WTC11 (cell line): Measurements from ENCODE around the gene THBS3. TPM values are rescaled to one million over a fixed set of nuclear protein-coding genes. Genes with fewer than 3 reads are reported as not detected.

ENCODE experiments used
- ARID4B ChIP-seq: sonication (generic); formaldehyde crosslinking; IDR thresholded peaks from 2 replicates; pipeline ENCODE4 v1.8.0; 2023; ENCODE audit warnings: missing genetic modification reagents, mild to moderate bottlenecking, borderline replicate concordance
- CREM ChIP-seq: sonication (generic); formaldehyde crosslinking; IDR thresholded peaks from 2 replicates; pipeline ENCODE4 v1.8.1; 2022; ENCODE audit warnings: mild to moderate bottlenecking, missing genetic modification reagents, moderate library complexity
- CTCF ChIP-seq: fragments of 200-600 bp; IDR thresholded peaks from 2 replicates; pipeline ENCODE4 v1.8.0; 2022; ENCODE audit warnings: antibody characterized with exemption
- E2F4 ChIP-seq: sonication (generic); formaldehyde crosslinking; IDR thresholded peaks from 2 replicates; pipeline ENCODE4 v1.8.1; 2022; ENCODE audit warnings: low read depth, mild to moderate bottlenecking, moderate library complexity, missing genetic modification reagents, borderline replicate concordance
- E2F5 ChIP-seq: sonication (generic); formaldehyde crosslinking; IDR thresholded peaks from 2 replicates; pipeline ENCODE4 v1.8.1; 2022; ENCODE audit warnings: mild to moderate bottlenecking, moderate library complexity, missing genetic modification reagents
- FOXP1 ChIP-seq: sonication (generic); formaldehyde crosslinking; IDR thresholded peaks from 2 replicates; pipeline ENCODE4 v1.8.0; 2022; ENCODE audit warnings: missing genetic modification reagents, mild to moderate bottlenecking, moderate library complexity, borderline replicate concordance
- FOXP4 ChIP-seq: sonication (generic); formaldehyde crosslinking; IDR thresholded peaks from 2 replicates; pipeline ENCODE4 v1.8.0; 2022; ENCODE audit warnings: mild to moderate bottlenecking, missing genetic modification reagents
- IRF1 ChIP-seq: sonication (generic); formaldehyde crosslinking; IDR thresholded peaks from 2 replicates; pipeline ENCODE4 v1.8.0; 2023; ENCODE audit warnings: missing genetic modification reagents
- MYBL2 ChIP-seq: sonication (generic); formaldehyde crosslinking; IDR thresholded peaks from 2 replicates; pipeline ENCODE4 v1.8.1; 2023; ENCODE audit warnings: mild to moderate bottlenecking, moderate library complexity, missing genetic modification reagents
- OVOL2 ChIP-seq: fragments of 250-450 bp; sonication (Bioruptor Pico); IDR thresholded peaks from 2 replicates; pipeline ENCODE4 v1.9.0; 2021; ENCODE audit warnings: mild to moderate bottlenecking, borderline replicate concordance
- RELA ChIP-seq: sonication (generic); formaldehyde crosslinking; IDR thresholded peaks from 2 replicates; pipeline ENCODE4 v1.8.1; 2022; ENCODE audit warnings: missing genetic modification reagents, mild to moderate bottlenecking, borderline replicate concordance
- TCF7 ChIP-seq: sonication (generic); formaldehyde crosslinking; IDR thresholded peaks from 2 replicates; pipeline ENCODE4 v1.8.0; 2022; ENCODE audit warnings: mild to moderate bottlenecking, low read depth, missing genetic modification reagents, moderate library complexity
- TEAD1 ChIP-seq: sonication (generic); formaldehyde crosslinking; IDR thresholded peaks from 2 replicates; pipeline ENCODE4 v1.8.0; 2022; ENCODE audit warnings: mild to moderate bottlenecking, missing genetic modification reagents
- ZNF281 ChIP-seq: sonication (generic); formaldehyde crosslinking; IDR thresholded peaks from 2 replicates; pipeline ENCODE4 v1.8.0; 2023; ENCODE audit warnings: mild to moderate bottlenecking, missing genetic modification reagents
- ZNF396 ChIP-seq: fragments of 250-450 bp; sonication (Bioruptor Pico); IDR thresholded peaks from 2 replicates; pipeline ENCODE4 v1.8.0; 2021; ENCODE audit warnings: mild to moderate bottlenecking, moderate library complexity, borderline replicate concordance
- ZNF425 ChIP-seq: fragments of 250-450 bp; sonication (Bioruptor Pico); conservative IDR thresholded peaks from 2 replicates; pipeline ENCODE4 v1.9.0; 2021; ENCODE audit warnings: mild to moderate bottlenecking
- total RNA-seq: library from RNA; stranded (reverse); gene quantifications from 3 replicates; pipeline ENCODE4 v1.2.3, GENCODE V29; 2021

THBS3 gene
- total RNA-seq, 1 experiment from 2014 or later, result 5.3 TPM

GRCh38 chr1:155244368-155245162, 36.9 kb upstream of the THBS3 start (continued):
- TF ChIP-seq CTCF (no peak), MYBL2 (CRISPR knock-in tag) (peak; percentile 97), E2F5 (CRISPR knock-in tag) (peak; percentile 100), TEAD1 (CRISPR knock-in tag) (peak; percentile 87), RELA (CRISPR knock-in tag) (peak; percentile 84; the same call in 1 of the 2 replicates), CREM (CRISPR knock-in tag) (peak; percentile 68), E2F4 (CRISPR knock-in tag) (peak; percentile 96), FOXP4 (CRISPR knock-in tag) (peak; percentile 84; the same call in 1 of the 2 replicates), TCF7 (CRISPR knock-in tag) (no peak), ZNF396 (CRISPR knock-in tag) (no peak), IRF1 (CRISPR knock-in tag) (0 out of 2 replicates have a peak, but pooled peaks have one; percentile 65), ZNF425 (CRISPR knock-in tag) (no peak), ZNF281 (CRISPR knock-in tag) (peak; percentile 82; the same call in 1 of the 2 replicates), ARID4B (CRISPR knock-in tag) (peak; percentile 85; the same call in 1 of the 2 replicates), OVOL2 (no peak), FOXP1 (CRISPR knock-in tag) (peak; percentile 90; the same call in 1 of the 2 replicates)
